Mesendoderm (in vitro differentiated cells): ENCODE results near the gene MPL.

ENCODE experiments used
- DNase-seq: peaks from one replicate; pipeline ENCODE4 v3.0.0; 2013
- H2AK5ac ChIP-seq: 2 replicates; pipeline ENCODE4 v1.6.1; 2013; ENCODE audit warnings: low read length, inconsistent platforms
- H2BK120ac ChIP-seq: 2 replicates; pipeline ENCODE4 v1.6.1; 2013; ENCODE audit warnings: low read depth, mild to moderate bottlenecking, low read length, moderate library complexity, mixed read lengths
- H2BK15ac ChIP-seq: replicated peaks from 2 replicates; pipeline ENCODE4 v1.6.1; 2013; ENCODE audit warnings: low read depth, mild to moderate bottlenecking, moderate library complexity
- H2BK5ac ChIP-seq: 2 replicates; pipeline ENCODE4 v1.6.1; 2013; ENCODE audit warnings: low read length, inconsistent platforms
- H3K18ac ChIP-seq: 2 replicates; pipeline ENCODE4 v1.6.1; 2013; ENCODE audit warnings: mild to moderate bottlenecking, low read length, mixed read lengths
- H3K23ac ChIP-seq: one replicate; pipeline ENCODE4 v1.6.1; 2013; ENCODE audit warnings: low read length
- H3K27ac ChIP-seq: 2 replicates; pipeline ENCODE4 v1.5.1; 2013; ENCODE audit warnings: low read depth, mild to moderate bottlenecking, inconsistent platforms, low read length, moderate library complexity
- H3K27me3 ChIP-seq: 2 replicates; pipeline ENCODE4 v1.6.1; 2013; ENCODE audit warnings: low read length, control low read depth, mild to moderate bottlenecking, inconsistent platforms; ENCODE audit not compliant: insufficient read depth, poor library complexity
- H3K36me3 ChIP-seq: 2 replicates; pipeline ENCODE4 v1.6.1; 2013; ENCODE audit warnings: low read length, inconsistent platforms; ENCODE audit not compliant: control insufficient read depth, insufficient read depth
- H3K4ac ChIP-seq: one replicate; pipeline ENCODE4 v1.6.1; 2013; ENCODE audit warnings: low read depth, mild to moderate bottlenecking, low read length, moderate library complexity
- H3K4me1 ChIP-seq: 2 replicates; pipeline ENCODE4 v1.6.1; 2013; ENCODE audit warnings: low read depth, low read length, inconsistent platforms; ENCODE audit not compliant: control insufficient read depth
- H3K4me2 ChIP-seq: 2 replicates; pipeline ENCODE4 v1.6.1; 2013; ENCODE audit warnings: low read length
- H3K4me3 ChIP-seq: 2 replicates; pipeline ENCODE4 v1.5.1; 2013; ENCODE audit warnings: mild to moderate bottlenecking, low read length
- H3K56ac ChIP-seq: one replicate; pipeline ENCODE4 v1.6.1; 2013; ENCODE audit warnings: low read length
- H3K79me1 ChIP-seq: 2 replicates; pipeline ENCODE4 v1.6.1; 2013; ENCODE audit warnings: low read length, inconsistent platforms
- H3K79me2 ChIP-seq: 2 replicates; pipeline ENCODE4 v1.6.1; 2013; ENCODE audit warnings: mild to moderate bottlenecking, low read length; ENCODE audit not compliant: control insufficient read depth, insufficient read depth
- H3K9ac ChIP-seq: 2 replicates; pipeline ENCODE4 v1.6.1; 2013; ENCODE audit warnings: low read length, inconsistent platforms
- H4K5ac ChIP-seq: one replicate; pipeline ENCODE4 v1.6.1; 2013; ENCODE audit warnings: low read length
- H4K8ac ChIP-seq: one replicate; pipeline ENCODE4 v1.6.1; 2013; ENCODE audit warnings: low read depth, mild to moderate bottlenecking, control low read depth, low read length, moderate library complexity
- WGBS: extraction: QIAGEN DNeasy Blood & Tissue Kit; methylation state at CpG from one replicate; pipeline ENCODE4 v1.1.7; 2013; ENCODE audit warnings: low lambda C conversion rate, missing lambda C conversion rate; ENCODE audit not compliant: insufficient coverage; ENCODE audit errors: extremely low coverage; 5-methylcytosine and 5-hydroxymethylcytosine counted together

Gene MPL

GRCh38 chr1:43324810-43325209 is 12.8 kb upstream of the MPL start:
- Histone ChIP-seq H3K27me3 (no peaks in the 10 kb centered on the region), H2BK15ac (no peak overlapping the region), H3K27ac (peak overlapping the region; percentile 19), H2AK5ac (no peak overlapping the region), H2BK120ac (no peak overlapping the region), H3K4me3 (no peak overlapping the region), H2BK5ac (no peak overlapping the region), H3K23ac (no peak overlapping the region), H3K79me2 (no peaks in the 10 kb centered on the region), H3K4me2 (no peak overlapping the region), H3K56ac (peak overlapping the region; percentile 53), H3K4ac (no peak overlapping the region), H4K8ac (no peak overlapping the region), H3K9ac (no peak overlapping the region), H3K36me3 (no peaks in the 10 kb centered on the region), H3K4me1 (peaks cover 3% of the 10 kb centered on the region), H3K79me1 (no peaks in the 10 kb centered on the region), H3K18ac (no peak overlapping the region), H4K5ac (no peak overlapping the region)
- DNase-seq = peak; percentile 30
- no CpG with 5 or more reads among the region's 1 CpG for whole genome bisulfite sequencing

GRCh38 chr1:43325381-43325780 is 12.2 kb upstream of the MPL start:
- Histone ChIP-seq H4K8ac (no peak overlapping the region), H3K4me3 (no peak overlapping the region), H3K36me3 (no peaks in the 10 kb centered on the region), H4K5ac (no peak overlapping the region), H2BK15ac (no peak overlapping the region), H3K4ac (no peak overlapping the region), H3K56ac (no peak overlapping the region), H3K23ac (no peak overlapping the region), H3K9ac (no peak overlapping the region), H3K79me2 (no peaks in the 10 kb centered on the region), H2BK120ac (no peak overlapping the region), H3K18ac (no peak overlapping the region), H3K27ac (no peak overlapping the region), H3K4me2 (no peak overlapping the region), H3K79me1 (no peaks in the 10 kb centered on the region), H2BK5ac (no peak overlapping the region), H2AK5ac (no peak overlapping the region), H3K27me3 (no peaks in the 10 kb centered on the region), H3K4me1 (peaks cover 5% of the 10 kb centered on the region)
- DNase-seq = no peak

- H3K9ac ChIP-seq = no peak overlapping the region
- peaks cover 10% of the 10 kb centered on the region for H3K4me1 ChIP-seq
- WGBS = no CpG with 5 or more reads among the region's 1 CpG
- H3K79me1 ChIP-seq = no peaks in the 10 kb centered on the region
- no peak overlapping the region for H3K56ac ChIP-seq
- no peaks in the 10 kb centered on the region for H3K36me3 ChIP-seq
- no peak overlapping the region for H2BK15ac ChIP-seq
- H2BK5ac ChIP-seq = no peak overlapping the region
- H4K8ac ChIP-seq = no peak overlapping the region
- H3K18ac ChIP-seq = no peak overlapping the region
- no peak overlapping the region for H3K23ac ChIP-seq
- H3K27ac ChIP-seq = no peak overlapping the region
- H3K4me3 ChIP-seq = no peak overlapping the region
- DNase-seq = no peak
- no peak overlapping the region for H3K4me2 ChIP-seq
- H2AK5ac ChIP-seq = no peak overlapping the region
- H3K27me3 ChIP-seq = no peaks in the 10 kb centered on the region
- no peak overlapping the region for H2BK120ac ChIP-seq
- H3K4ac ChIP-seq = no peak overlapping the region
- H3K79me2 ChIP-seq = no peaks in the 10 kb centered on the region
- no peak overlapping the region for H4K5ac ChIP-seq
These were observed 9.9 kb upstream of the MPL start for GRCh38 chr1:43327549-43328292.

GRCh38 chr1:43329995-43330751 is 7.4 kb upstream of the MPL start:
- DNase-seq = peak; percentile 91
- no peaks in the 10 kb centered on the region for H3K79me1 ChIP-seq
- H3K4me3 ChIP-seq = no peak overlapping the region
- no peaks in the 10 kb centered on the region for H3K36me3 ChIP-seq
- no peak overlapping the region for H3K18ac ChIP-seq
- H3K9ac ChIP-seq = peak overlapping the region; percentile 29
- H2BK15ac ChIP-seq = no peak overlapping the region
- peak overlapping the region; percentile 73 for H3K56ac ChIP-seq
- H3K23ac ChIP-seq = no peak overlapping the region
- H3K27me3 ChIP-seq = no peaks in the 10 kb centered on the region
- H3K4ac ChIP-seq = no peak overlapping the region
- no peaks in the 10 kb centered on the region for H3K79me2 ChIP-seq
- H4K5ac ChIP-seq = no peak overlapping the region
- H3K4me1 ChIP-seq = peaks cover 7% of the 10 kb centered on the region
- no CpG with 5 or more reads among the region's 6 CpGs for WGBS
- no peak overlapping the region for H2BK120ac ChIP-seq
- H3K27ac ChIP-seq = no peak overlapping the region
- H3K4me2 ChIP-seq = no peak overlapping the region
- peak overlapping the region; percentile 58 for H2AK5ac ChIP-seq
- H2BK5ac ChIP-seq = peak overlapping the region; percentile 55
- H4K8ac ChIP-seq = no peak overlapping the region

- H3K4ac ChIP-seq = no peak overlapping the region
- WGBS = no CpG with 5 or more reads among the region's 5 CpGs
- no peak overlapping the region for H3K23ac ChIP-seq
- H3K18ac ChIP-seq = no peak overlapping the region
- no peak overlapping the region for H4K5ac ChIP-seq
- no peak overlapping the region for H2AK5ac ChIP-seq
- H3K56ac ChIP-seq = no peak overlapping the region
- no peak overlapping the region for H4K8ac ChIP-seq
- no peak overlapping the region for H3K27ac ChIP-seq
- DNase-seq = peak; percentile 36
- no peak overlapping the region for H3K9ac ChIP-seq
- H3K79me2 ChIP-seq = no peaks in the 10 kb centered on the region
- no peak overlapping the region for H3K4me2 ChIP-seq
- no peak overlapping the region for H2BK120ac ChIP-seq
- no peak overlapping the region for H3K4me3 ChIP-seq
- H3K36me3 ChIP-seq = no peaks in the 10 kb centered on the region
- H2BK5ac ChIP-seq = no peak overlapping the region
- H2BK15ac ChIP-seq = no peak overlapping the region
- peaks cover 7% of the 10 kb centered on the region for H3K4me1 ChIP-seq
- no peaks in the 10 kb centered on the region for H3K27me3 ChIP-seq
- H3K79me1 ChIP-seq = no peaks in the 10 kb centered on the region
These were observed 5.9 kb upstream of the MPL start for GRCh38 chr1:43331688-43332087.
